ENCODE measurements around the gene NR1D1.

The NR1D1 gene

GRCh38 chr17:40068129-40068581 lies 32.2 kb downstream of the NR1D1 start:
- no peak overlapping the region for H3K4me3 ChIP-seq (ENCODE audit: low read depth, low read length)
- in situ Hi-C loops (cut with HindIII; ENCODE audit: low sequenced_read_pairs), result loop anchor here (25.0 kb wide), 1 partner anchor 119 kb away; the partner anchor contains the start of gene RAPGEFL1
- DNase-seq (ENCODE audit: low read depth, low spot score), result no peak
- no peak for TF ChIP-seq CTCF (IDR thresholded peaks at IDR 0.05; ENCODE audit: low read depth, low read length)

GRCh38 chr17:40067710-40068109 lies 32.7 kb downstream of the NR1D1 start:
- no peak overlapping the region for H3K4me3 ChIP-seq (ENCODE audit: low read depth, low read length)
- no peak for TF ChIP-seq CTCF (IDR thresholded peaks at IDR 0.05; ENCODE audit: low read depth, low read length)
- in situ Hi-C loops (cut with HindIII; ENCODE audit: low sequenced_read_pairs), result loop anchor here (25.0 kb wide), 1 partner anchor 120 kb away; the partner anchor contains the start of gene RAPGEFL1
- DNase-seq (ENCODE audit: low read depth, low spot score), result no peak

- in situ Hi-C loops (cut with HindIII; ENCODE audit: low sequenced_read_pairs), result loop anchor here (25.0 kb wide), 1 partner anchor 121 kb away; the partner anchor contains the start of gene RAPGEFL1
- H3K4me3 ChIP-seq (ENCODE audit: low read depth, low read length), result no peak overlapping the region
- no peak for DNase-seq (ENCODE audit: low read depth, low spot score)
Measured at GRCh38 chr17:40065769-40066510, 34.4 kb downstream of the NR1D1 start.

GRCh38 chr17:40064971-40065768 lies 35.2 kb downstream of the NR1D1 start:
- peak; percentile 58 for DNase-seq (ENCODE audit: low read depth, low spot score)

More at GRCh38 chr17:40065769-40066510, 34.4 kb downstream of the NR1D1 start:
- TF ChIP-seq CTCF (IDR thresholded peaks at IDR 0.05; ENCODE audit: low read depth, low read length), result no peak

GRCh38 chr17:40063901-40064531 lies 36.4 kb downstream of the NR1D1 start:
- TF ChIP-seq CTCF (IDR thresholded peaks at IDR 0.05; ENCODE audit: low read depth, low read length), result no peak
- H3K4me3 ChIP-seq (ENCODE audit: low read depth, low read length), result peak overlapping the region; percentile 88
- in situ Hi-C loops (cut with HindIII; ENCODE audit: low sequenced_read_pairs), result loop anchor here (25.0 kb wide), 1 partner anchor 123 kb away; the partner anchor contains the start of gene RAPGEFL1
- no peak for DNase-seq (ENCODE audit: low read depth, low spot score)

More at GRCh38 chr17:40064971-40065768, 35.2 kb downstream of the NR1D1 start:
- no peak for TF ChIP-seq CTCF (IDR thresholded peaks at IDR 0.05; ENCODE audit: low read depth, low read length)
- peak overlapping the region; percentile 20 for H3K4me3 ChIP-seq (ENCODE audit: low read depth, low read length)
- in situ Hi-C loops (cut with HindIII; ENCODE audit: low sequenced_read_pairs), result loop anchor here (25.0 kb wide), 1 partner anchor 122 kb away; the partner anchor contains the start of gene RAPGEFL1
